HEK293 (cell line): ENCODE measurements around the gene ENKD1.

Source experiments
- CTCF ChIA-PET: fragments of 350-600 bp; formaldehyde crosslinking; extraction: SDS; loops from one replicate; lab custom pipeline; 2021; ENCODE audit warnings: antibody characterized with exemption; lab: Yijun Ruan, JAX
- POLR2A ChIA-PET: fragments of 300-600 bp; formaldehyde crosslinking; extraction: SDS; loops from one replicate; lab custom pipeline; 2020; ENCODE audit warnings: antibody characterized with exemption, inconsistent platforms; lab: Yijun Ruan, JAX
- H3K27ac ChIP-seq: fragments of 200-500 bp; sonication (Bioruptor generic); 2 replicates; pipeline ENCODE4 v1.5.1; 2014; ENCODE audit warnings: low read depth, low read length, control low read depth, inconsistent platforms; ENCODE audit errors: extremely low read depth
- H3K36me3 ChIP-seq, 2 experiments: fragments of 200-500 bp in 1 of 2; sonication (Bioruptor generic) in 1 of 2; 1 replicate in 1 of 2; 2 replicates in 1 of 2; pipeline ENCODE4 v1.5.1; 2014 to 2017; ENCODE audit warnings: inconsistent platforms in 2 of 2, low read length in 2 of 2; ENCODE audit not compliant: control insufficient read depth in 2 of 2, insufficient read depth in 1 of 2
- H3K4me1 ChIP-seq: fragments of 200-500 bp; sonication (Bioruptor generic); 2 replicates; pipeline ENCODE4 v1.5.1; 2014; ENCODE audit warnings: mild to moderate bottlenecking, low read length, inconsistent platforms; ENCODE audit not compliant: control insufficient read depth, insufficient read depth
- H3K4me3 ChIP-seq: 2 replicates; pipeline ENCODE4 v1.5.1; 2011; ENCODE audit warnings: low read depth, mild to moderate bottlenecking, control low read depth, low read length, moderate library complexity
- H3K9me3 ChIP-seq: fragments of 200-500 bp; sonication (Bioruptor generic); 2 replicates; pipeline ENCODE4 v1.5.1; 2014; ENCODE audit warnings: low read depth, low read length, inconsistent platforms; ENCODE audit not compliant: control insufficient read depth, insufficient read depth
- ATF2 ChIP-seq: fragments of 450-650 bp; formaldehyde crosslinking; IDR thresholded peaks from 2 replicates; pipeline ENCODE4 v1.5.1; 2016; ENCODE audit warnings: missing biosample characterization, missing genetic modification characterization, low read depth
- CTCF ChIP-seq: fragments of 450-650 bp; formaldehyde crosslinking; IDR thresholded peaks from 2 replicates; pipeline ENCODE4 v1.5.1; 2016; ENCODE audit warnings: missing biosample characterization, missing genetic modification characterization
- HOXA7 ChIP-seq: sonication (generic); formaldehyde crosslinking; IDR thresholded peaks from 2 replicates; pipeline ENCODE4 v1.8.1; 2022; ENCODE audit warnings: missing genetic modification reagents, borderline replicate concordance
- KLF7 ChIP-seq: fragments of 450-650 bp; formaldehyde crosslinking; IDR thresholded peaks from 2 replicates; pipeline ENCODE4 v1.5.1; 2016; ENCODE audit warnings: missing biosample characterization, missing genetic modification characterization, borderline replicate concordance
- SP7 ChIP-seq: fragments of 450-650 bp; formaldehyde crosslinking; IDR thresholded peaks from 2 replicates; pipeline ENCODE4 v1.5.1; 2016; ENCODE audit warnings: missing biosample characterization, missing genetic modification characterization
- YY1 ChIP-seq: fragments of 450-650 bp; formaldehyde crosslinking; IDR thresholded peaks from 2 replicates; pipeline ENCODE4 v1.5.1; 2018; ENCODE audit warnings: missing biosample characterization, missing genetic modification characterization
- YY2 ChIP-seq: fragments of 450-650 bp; formaldehyde crosslinking; IDR thresholded peaks from 2 replicates; pipeline ENCODE4 v1.5.1; 2016; ENCODE audit warnings: missing biosample characterization, missing genetic modification characterization
- ZBTB1 ChIP-seq: fragments of 450-650 bp; formaldehyde crosslinking; IDR thresholded peaks from 2 replicates; pipeline ENCODE4 v1.5.1; 2016; ENCODE audit warnings: missing biosample characterization, missing genetic modification characterization
- ZNF138 ChIP-seq: fragments of 450-650 bp; formaldehyde crosslinking; IDR thresholded peaks from 2 replicates; pipeline ENCODE4 v1.5.1; 2016; ENCODE audit warnings: missing biosample characterization, missing genetic modification characterization, borderline replicate concordance
- ZNF239 ChIP-seq: fragments of 450-650 bp; formaldehyde crosslinking; IDR thresholded peaks from 2 replicates; pipeline ENCODE4 v1.5.1; 2016; ENCODE audit warnings: missing biosample characterization, missing genetic modification characterization
- ZNF394 ChIP-seq: fragments of 450-650 bp; formaldehyde crosslinking; IDR thresholded peaks from 2 replicates; pipeline ENCODE4 v1.5.1; 2016; ENCODE audit warnings: missing biosample characterization, missing genetic modification characterization, mild to moderate bottlenecking, moderate library complexity, borderline replicate concordance
- ZNF404 ChIP-seq: fragments of 450-650 bp; formaldehyde crosslinking; IDR thresholded peaks from 2 replicates; pipeline ENCODE4 v1.5.1; 2017; ENCODE audit warnings: missing biosample characterization, missing genetic modification characterization
- ZNF473 ChIP-seq: fragments of 450-650 bp; formaldehyde crosslinking; IDR thresholded peaks from 2 replicates; pipeline ENCODE4 v1.5.1; 2017; ENCODE audit warnings: missing biosample characterization, missing genetic modification characterization
- ZNF48 ChIP-seq: fragments of 450-650 bp; formaldehyde crosslinking; IDR thresholded peaks from 2 replicates; pipeline ENCODE4 v1.5.1; 2016; ENCODE audit warnings: missing biosample characterization, missing genetic modification characterization
- ZNF488 ChIP-seq: fragments of 450-650 bp; formaldehyde crosslinking; IDR thresholded peaks from 2 replicates; pipeline ENCODE4 v1.5.1; 2016; ENCODE audit warnings: missing biosample characterization, missing genetic modification characterization
- ZNF518A ChIP-seq: fragments of 450-650 bp; formaldehyde crosslinking; conservative IDR thresholded peaks from 2 replicates; pipeline ENCODE4 v1.5.1; 2016; ENCODE audit warnings: low read depth, missing biosample characterization, missing genetic modification characterization
- ZNF521 ChIP-seq: fragments of 450-650 bp; formaldehyde crosslinking; IDR thresholded peaks from 2 replicates; pipeline ENCODE4 v1.5.1; 2017; ENCODE audit warnings: missing biosample characterization, mild to moderate bottlenecking, missing genetic modification characterization
- ZNF580 ChIP-seq: fragments of 450-650 bp; formaldehyde crosslinking; IDR thresholded peaks from 2 replicates; pipeline ENCODE4 v1.5.1; 2016; ENCODE audit warnings: missing biosample characterization, missing genetic modification characterization
- ZNF585B ChIP-seq: fragments of 450-650 bp; formaldehyde crosslinking; IDR thresholded peaks from 2 replicates; pipeline ENCODE4 v1.5.1; 2016; ENCODE audit warnings: missing biosample characterization, missing genetic modification characterization
- ZNF600 ChIP-seq: fragments of 450-650 bp; formaldehyde crosslinking; IDR thresholded peaks from 2 replicates; pipeline ENCODE4 v1.5.1; 2016; ENCODE audit warnings: missing biosample characterization, missing genetic modification characterization
- ZNF707 ChIP-seq: fragments of 450-650 bp; formaldehyde crosslinking; IDR thresholded peaks from 2 replicates; pipeline ENCODE4 v1.5.1; 2016; ENCODE audit warnings: missing biosample characterization, missing genetic modification characterization
- ZNF768 ChIP-seq: fragments of 450-650 bp; formaldehyde crosslinking; IDR thresholded peaks from 2 replicates; pipeline ENCODE4 v1.5.1; 2018; ENCODE audit warnings: missing biosample characterization, mild to moderate bottlenecking, missing genetic modification characterization
- ZNF837 ChIP-seq: fragments of 450-650 bp; formaldehyde crosslinking; IDR thresholded peaks from 2 replicates; pipeline ENCODE4 v1.5.1; 2016; ENCODE audit warnings: missing biosample characterization, missing genetic modification characterization
- ZSCAN4 ChIP-seq: fragments of 450-650 bp; formaldehyde crosslinking; IDR thresholded peaks from 2 replicates; pipeline ENCODE4 v1.5.1; 2017; ENCODE audit warnings: missing biosample characterization, missing genetic modification characterization

Gene ENKD1

GRCh38 chr16:67676939-67677338 lies 10.4 kb upstream of the ENKD1 start:
- no peak overlapping the region for H3K4me3 ChIP-seq
- TF ChIP-seq ZNF521 (tag by site-specific recombination) (no peak), ZNF837 (tag by site-specific recombination) (no peak), ZNF239 (tag by site-specific recombination) (no peak), ZNF600 (tag by site-specific recombination) (no peak), ZNF707 (tag by site-specific recombination) (no peak), KLF7 (tag by site-specific recombination) (no peak)
- ChIA-PET POLR2A (interaction anchor here (1.0 kb wide), 1 partner anchor 43 kb away, joined by 4 read pairs; the partner anchor contains the start of gene GFOD2), CTCF (interaction anchor here (0.7 to 1.5 kb wide), 3 partner anchors 123 to 584 kb away, joined by 3 to 4 read pairs (median 3); no protein-coding TSS in a partner anchor)
- H3K4me1 ChIP-seq, result 0 out of 2 replicates have a peak, but pooled peaks cover 3% of the 10 kb centered on the region
- H3K36me3 ChIP-seq, result peaks cover 0 to 26% of the 10 kb centered on the region in 2 experiments; a peak in 1 of 3 replicates
- no peaks in the 10 kb centered on the region for H3K9me3 ChIP-seq
- H3K27ac ChIP-seq, result no peak overlapping the region

GRCh38 chr16:67676516-67676915 lies 10.0 kb upstream of the ENKD1 start:
- Histone ChIP-seq H3K36me3 (peaks cover 0 to 23% of the 10 kb centered on the region in 2 experiments; a peak in 1 of 3 replicates), H3K9me3 (no peaks in the 10 kb centered on the region), H3K4me1 (0 out of 2 replicates have a peak, but pooled peaks cover 3% of the 10 kb centered on the region), H3K27ac (no peak overlapping the region), H3K4me3 (no peak overlapping the region)
- ChIA-PET POLR2A (interaction anchor here (1.0 kb wide), 1 partner anchor 43 kb away, joined by 4 read pairs; the partner anchor contains the start of gene GFOD2), CTCF (interaction anchor here (0.7 to 1.5 kb wide), 3 partner anchors 124 to 585 kb away, joined by 3 to 4 read pairs (median 3); no protein-coding TSS in a partner anchor)
- TF ChIP-seq YY2 (tag by site-specific recombination), result no peak
- TF ChIP-seq ZNF585B, result no peak
- no peak for TF ChIP-seq ZNF404
- no peak for TF ChIP-seq ZNF394 (tag by site-specific recombination)
- TF ChIP-seq ZNF580 (tag by site-specific recombination), result no peak
- TF ChIP-seq ZNF488 (tag by site-specific recombination), result no peak
- TF ChIP-seq ZNF473, result no peak
- no peak for TF ChIP-seq ATF2
- no peak for TF ChIP-seq ZSCAN4
- no peak for TF ChIP-seq YY1 (tag by site-specific recombination)
- no peak for TF ChIP-seq ZNF138 (tag by site-specific recombination)
- no peak for TF ChIP-seq ZBTB1 (tag by site-specific recombination)
- no peak for TF ChIP-seq CTCF (tag by site-specific recombination)
- TF ChIP-seq SP7 (tag by site-specific recombination), result no peak
- no peak for TF ChIP-seq ZNF48 (tag by site-specific recombination)
- TF ChIP-seq ZNF768 (tag by site-specific recombination), result no peak
- TF ChIP-seq HOXA7, result no peak
- TF ChIP-seq ZNF518A (tag by site-specific recombination), result no peak
